ENCODE data around the gene PPT1.
A peak's percentile ranks its signal among the peaks of the same experiment; 100 is the strongest.

DNA sequence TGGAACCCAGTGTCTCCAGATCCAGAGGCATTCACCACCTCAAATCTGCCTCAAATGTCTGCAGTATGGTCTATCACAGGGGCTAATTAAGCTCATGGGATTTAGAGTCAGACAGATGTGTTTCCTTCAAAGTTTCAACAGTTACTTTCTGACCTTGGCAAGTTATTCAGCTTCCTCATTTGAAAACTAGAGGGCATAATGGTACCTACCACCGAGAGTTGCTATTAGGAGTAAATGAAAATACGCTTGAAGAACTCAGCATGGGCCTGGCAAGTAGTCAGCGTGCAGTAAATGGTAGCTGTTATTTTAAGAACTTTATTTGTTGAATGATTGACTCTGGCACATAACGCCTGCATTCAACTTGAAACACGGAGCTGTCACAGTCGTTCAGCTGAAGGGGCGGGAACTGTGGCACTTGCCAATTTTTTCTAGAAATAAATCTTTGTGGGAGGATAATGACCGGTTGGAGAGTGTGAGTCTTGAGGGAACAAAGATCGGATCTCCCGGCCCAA is 57.8 kb downstream of the PPT1 start:
- TF ChIP-seq, protein P1, sequence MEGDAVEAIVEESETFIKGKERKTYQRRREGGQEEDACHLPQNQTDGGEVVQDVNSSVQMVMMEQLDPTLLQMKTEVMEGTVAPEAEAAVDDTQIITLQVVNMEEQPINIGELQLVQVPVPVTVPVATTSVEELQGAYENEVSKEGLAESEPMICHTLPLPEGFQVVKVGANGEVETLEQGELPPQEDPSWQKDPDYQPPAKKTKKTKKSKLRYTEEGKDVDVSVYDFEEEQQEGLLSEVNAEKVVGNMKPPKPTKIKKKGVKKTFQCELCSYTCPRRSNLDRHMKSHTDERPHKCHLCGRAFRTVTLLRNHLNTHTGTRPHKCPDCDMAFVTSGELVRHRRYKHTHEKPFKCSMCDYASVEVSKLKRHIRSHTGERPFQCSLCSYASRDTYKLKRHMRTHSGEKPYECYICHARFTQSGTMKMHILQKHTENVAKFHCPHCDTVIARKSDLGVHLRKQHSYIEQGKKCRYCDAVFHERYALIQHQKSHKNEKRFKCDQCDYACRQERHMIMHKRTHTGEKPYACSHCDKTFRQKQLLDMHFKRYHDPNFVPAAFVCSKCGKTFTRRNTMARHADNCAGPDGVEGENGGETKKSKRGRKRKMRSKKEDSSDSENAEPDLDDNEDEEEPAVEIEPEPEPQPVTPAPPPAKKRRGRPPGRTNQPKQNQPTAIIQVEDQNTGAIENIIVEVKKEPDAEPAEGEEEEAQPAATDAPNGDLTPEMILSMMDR (IDR thresholded peaks at IDR 0.05 in 2 of 3, conservative IDR thresholded peaks at IDR 0.05 in 1 of 3; ENCODE audit: borderline replicate concordance in 1 of 3, insufficient read depth in 1 of 3, low read depth in 2 of 3, low read length in 2 of 3) = no peak
- 0 out of 2 replicates have a peak, but pooled peaks have one; percentile 18 for TF ChIP-seq RAD21 (IDR thresholded peaks at IDR 0.05; ENCODE audit: low read depth)
- no peak for TF ChIP-seq EZH2 (IDR thresholded peaks at IDR 0.05)
- no peak for TF ChIP-seq POLR2A (IDR thresholded peaks at IDR 0.05; ENCODE audit: borderline replicate concordance, extremely low read depth, insufficient read depth, insufficient read length)
- TF ChIP-seq YY1 (IDR thresholded peaks at IDR 0.05; ENCODE audit: extremely low read depth, insufficient replicate concordance, low read depth, low read length) = no peak
- TF ChIP-seq EGR1 (IDR thresholded peaks at IDR 0.05; ENCODE audit: low read depth) = no peak
- TF ChIP-seq POLR2AphosphoS5 (IDR thresholded peaks at IDR 0.05; ENCODE audit: low read depth, low read length) = no peak
- TF ChIP-seq FOSL1 (IDR thresholded peaks at IDR 0.05; ENCODE audit: low read depth) = no peak
- TF ChIP-seq, protein P2, sequence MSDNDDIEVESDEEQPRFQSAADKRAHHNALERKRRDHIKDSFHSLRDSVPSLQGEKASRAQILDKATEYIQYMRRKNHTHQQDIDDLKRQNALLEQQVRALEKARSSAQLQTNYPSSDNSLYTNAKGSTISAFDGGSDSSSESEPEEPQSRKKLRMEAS (IDR thresholded peaks at IDR 0.05) = no peak
- no peak for TF ChIP-seq EZH2phosphoT487 (IDR thresholded peaks at IDR 0.05; ENCODE audit: borderline replicate concordance)

All from HCT116 (cell line).